ENCODE data around the gene CLCNKA. TPM values are rescaled to one million over a fixed set of nuclear protein-coding genes. Genes with fewer than 3 reads are reported as not detected.
A peak's percentile ranks its signal among the peaks of the same experiment; 100 is the strongest.

Gene CLCNKA
- total RNA-seq, 4 donors from 2014 or later = 2.9 TPM; not detected in 3

GRCh38 chr1:16043521-16043920 is 21.7 kb downstream of the CLCNKA start, which contains the start of gene CLCNKB:
TSS of gene CLCNKB (plus strand) at chr1:16043782. CDS start at chr1:16044493, 711 bp downstream.
- intact Hi-C loops (cut with DNase I; ENCODE audit: low total_unique reads) = no loop called here
- Histone ChIP-seq H3K4me3 (no peak within 1 kb of the TSS), H3K9me3 (no peaks in the 10 kb centered on the region), H3K27me3 (no peaks in the 10 kb centered on the region), H3K36me3 (no peaks in the 10 kb centered on the region), H3K27ac (no peak within 1 kb of the TSS), H3K4me1 (no peaks in the 10 kb centered on the region)
- TF ChIP-seq POLR2A (IDR thresholded peaks at IDR 0.05) (no peak), CTCF (IDR thresholded peaks at IDR 0.05) (no peak)
- no peak for DNase-seq

GRCh38 chr1:16043950-16044349 is 22.1 kb downstream of the CLCNKA start:
- intact Hi-C loops (cut with DNase I; ENCODE audit: low total_unique reads) = no loop called here

GRCh38 chr1:16046842-16047241 is 25.0 kb downstream of the CLCNKA start:
- intact Hi-C loops (cut with DNase I; ENCODE audit: low total_unique reads) = no loop called here
- Histone ChIP-seq H3K9me3 (no peaks in the 10 kb centered on the region), H3K36me3 (no peaks in the 10 kb centered on the region), H3K4me3 (no peak overlapping the region), H3K27me3 (no peaks in the 10 kb centered on the region), H3K27ac (peak overlapping the region in 1 of 2 donors; percentile 16), H3K4me1 (no peaks in the 10 kb centered on the region)
- TF ChIP-seq POLR2A (IDR thresholded peaks at IDR 0.05) (no peak), CTCF (IDR thresholded peaks at IDR 0.05) (peak in 1 of 4 experiments; percentile 5)
- no peak for DNase-seq

More at GRCh38 chr1:16043950-16044349, 22.1 kb downstream of the CLCNKA start:
- no peak for DNase-seq
- H3K27me3 ChIP-seq = no peaks in the 10 kb centered on the region
- H3K4me1 ChIP-seq = no peaks in the 10 kb centered on the region
- H3K4me3 ChIP-seq = no peak overlapping the region
- no peak for TF ChIP-seq CTCF (IDR thresholded peaks at IDR 0.05)
- no peak for TF ChIP-seq POLR2A (IDR thresholded peaks at IDR 0.05)
- H3K9me3 ChIP-seq = no peaks in the 10 kb centered on the region
- no peaks in the 10 kb centered on the region for H3K36me3 ChIP-seq
- H3K27ac ChIP-seq = no peak overlapping the region

- intact Hi-C loops (cut with DNase I; ENCODE audit: low total_unique reads) = no loop called here
- no peak for DNase-seq
- no peaks in the 10 kb centered on the region for H3K27me3 ChIP-seq
- no peaks in the 10 kb centered on the region for H3K36me3 ChIP-seq
- no peak overlapping the region for H3K27ac ChIP-seq
- TF ChIP-seq CTCF (IDR thresholded peaks at IDR 0.05) (no peak), POLR2A (IDR thresholded peaks at IDR 0.05) (no peak)
- H3K4me1 ChIP-seq = no peaks in the 10 kb centered on the region
- no peaks in the 10 kb centered on the region for H3K9me3 ChIP-seq
- H3K4me3 ChIP-seq = no peak overlapping the region
Measured at GRCh38 chr1:16047791-16048475, 26.1 kb downstream of the CLCNKA start.

- no peak overlapping the region for H3K27ac ChIP-seq
- H3K4me3 ChIP-seq = peak overlapping the region; percentile 25 to 32
- TF ChIP-seq POLR2A (IDR thresholded peaks at IDR 0.05) (no peak), CTCF (IDR thresholded peaks at IDR 0.05) (peak in 1 of 4 experiments; percentile 17)
- no peaks in the 10 kb centered on the region for H3K36me3 ChIP-seq
- no peaks in the 10 kb centered on the region for H3K27me3 ChIP-seq
- H3K9me3 ChIP-seq = no peaks in the 10 kb centered on the region
- H3K4me1 ChIP-seq = no peaks in the 10 kb centered on the region
- intact Hi-C loops (cut with DNase I; ENCODE audit: low total_unique reads) = no loop called here
- peak; percentile 59 to 66 for DNase-seq
Measured at GRCh38 chr1:16048573-16049189, 26.8 kb downstream of the CLCNKA start.
